ENCODE measurements around the gene LRCH1. TPM values are rescaled to one million over a fixed set of nuclear protein-coding genes. Genes with fewer than 3 reads are reported as not detected.

The LRCH1 gene
- total and polyA plus RNA-seq, 2 experiments from 2014 or later, result 3.9 to 9.2 TPM

DNA sequence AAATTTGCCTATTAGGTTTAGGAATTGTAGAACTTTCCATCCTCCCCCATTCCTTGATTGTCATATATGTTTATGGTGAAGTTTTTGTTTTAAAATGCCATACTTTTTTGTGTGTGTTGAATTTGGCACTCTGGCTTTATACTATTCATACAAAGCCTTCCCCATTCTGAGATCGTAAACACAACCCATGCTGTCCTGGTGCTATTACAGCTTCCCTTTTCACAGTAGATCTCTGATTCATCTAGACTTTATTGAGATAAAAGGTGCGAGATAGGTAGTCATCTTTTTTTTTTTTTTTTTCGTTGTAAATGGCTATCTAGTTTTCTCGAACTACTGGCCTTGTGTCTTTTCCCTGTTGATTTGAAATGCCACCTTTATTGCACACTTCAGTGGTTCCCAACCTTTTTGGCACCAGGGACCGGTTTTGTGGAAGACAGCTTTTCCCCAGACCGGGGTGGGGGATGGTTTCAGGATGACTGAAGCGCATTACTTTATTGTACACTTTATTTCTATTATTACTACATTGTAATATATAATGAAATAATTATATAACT is 94.6 kb downstream of the LRCH1 start:
- Mint-ChIP-seq H3K4me1 (peaks cover 28% of the 10 kb centered on the region), H3K27me3 (ENCODE audit: insufficient read depth, low read depth, poor library complexity) (no peaks in the 10 kb centered on the region), H3K27ac (no peak overlapping the region), H3K9me3 (no peaks in the 10 kb centered on the region), H3K4me3 (no peak overlapping the region), H3K36me3 (ENCODE audit: low read depth) (no peaks in the 10 kb centered on the region; the same call in 2 of the 3 replicates)
- H3K27me3 ChIP-seq (ENCODE audit: insufficient read depth), result no peaks in the 10 kb centered on the region
- H3K9me2 ChIP-seq (ENCODE audit: insufficient read depth), result no peaks in the 10 kb centered on the region
- H3K4me3 ChIP-seq, result no peak overlapping the region
- no peaks in the 10 kb centered on the region for H3K36me3 ChIP-seq (ENCODE audit: insufficient read depth)
- H3F3A ChIP-seq (replicated peaks; ENCODE audit: low read depth), result no peaks in the 10 kb centered on the region
- H2AFZ ChIP-seq, result no peak overlapping the region
- peaks cover 7% of the 10 kb centered on the region; the same call in 1 of the 2 replicates for H4K20me1 ChIP-seq (replicated peaks; ENCODE audit: insufficient read depth)
- H3K4me2 ChIP-seq, result no peak overlapping the region
- ATAC-seq (no peak), DNase-seq (ENCODE audit: low spot score) (no peak)
- TF ChIP-seq, protein P1, sequence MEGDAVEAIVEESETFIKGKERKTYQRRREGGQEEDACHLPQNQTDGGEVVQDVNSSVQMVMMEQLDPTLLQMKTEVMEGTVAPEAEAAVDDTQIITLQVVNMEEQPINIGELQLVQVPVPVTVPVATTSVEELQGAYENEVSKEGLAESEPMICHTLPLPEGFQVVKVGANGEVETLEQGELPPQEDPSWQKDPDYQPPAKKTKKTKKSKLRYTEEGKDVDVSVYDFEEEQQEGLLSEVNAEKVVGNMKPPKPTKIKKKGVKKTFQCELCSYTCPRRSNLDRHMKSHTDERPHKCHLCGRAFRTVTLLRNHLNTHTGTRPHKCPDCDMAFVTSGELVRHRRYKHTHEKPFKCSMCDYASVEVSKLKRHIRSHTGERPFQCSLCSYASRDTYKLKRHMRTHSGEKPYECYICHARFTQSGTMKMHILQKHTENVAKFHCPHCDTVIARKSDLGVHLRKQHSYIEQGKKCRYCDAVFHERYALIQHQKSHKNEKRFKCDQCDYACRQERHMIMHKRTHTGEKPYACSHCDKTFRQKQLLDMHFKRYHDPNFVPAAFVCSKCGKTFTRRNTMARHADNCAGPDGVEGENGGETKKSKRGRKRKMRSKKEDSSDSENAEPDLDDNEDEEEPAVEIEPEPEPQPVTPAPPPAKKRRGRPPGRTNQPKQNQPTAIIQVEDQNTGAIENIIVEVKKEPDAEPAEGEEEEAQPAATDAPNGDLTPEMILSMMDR (conservative IDR thresholded peaks at IDR 0.05; ENCODE audit: low read depth in 2 of 2), result no peak
- TF ChIP-seq ZNF331 (CRISPR knock-in tag; IDR thresholded peaks at IDR 0.05; ENCODE audit: low read depth), result no peak
- peaks cover 23% of the 10 kb centered on the region for H3K79me2 ChIP-seq (replicated peaks; ENCODE audit: insufficient read depth)
- peaks cover 7% of the 10 kb centered on the region; the same call in 1 of the 2 replicates for H3K4me1 ChIP-seq (ENCODE audit: insufficient read depth)
- no peak overlapping the region for H3K27ac ChIP-seq (ENCODE audit: low read depth)

DNA sequence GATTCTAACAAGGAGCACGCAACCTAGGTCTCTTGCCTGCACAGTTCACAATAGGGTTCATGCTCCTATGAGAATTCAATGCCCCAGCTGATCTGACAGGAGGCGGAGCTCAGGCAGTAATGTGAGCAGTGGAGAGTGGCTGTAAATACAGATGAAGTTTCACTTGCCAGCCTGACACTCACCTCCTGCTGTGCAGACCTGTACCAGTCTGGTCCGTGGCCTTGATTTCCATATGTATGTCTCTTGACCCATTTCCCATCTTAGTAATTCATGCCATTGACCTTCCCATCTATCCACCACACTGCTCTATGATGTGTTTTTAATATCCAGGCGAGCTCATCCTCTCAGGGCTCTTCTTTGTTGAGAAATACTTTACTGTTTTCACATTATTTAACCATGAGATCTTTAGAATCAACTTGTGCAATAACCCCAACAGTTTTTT is 95.2 kb downstream of the LRCH1 start:
- 0 out of 2 replicates have a peak overlapping the region, but pooled peaks have one; percentile 34 for H3K4me2 ChIP-seq
- Mint-ChIP-seq H3K9me3 (no peaks in the 10 kb centered on the region), H3K4me3 (no peak overlapping the region), H3K27me3 (ENCODE audit: insufficient read depth, low read depth, poor library complexity) (no peaks in the 10 kb centered on the region), H3K36me3 (ENCODE audit: low read depth) (no peaks in the 10 kb centered on the region; the same call in 2 of the 3 replicates), H3K4me1 (peaks cover 27% of the 10 kb centered on the region), H3K27ac (no peak overlapping the region)
- H3K4me3 ChIP-seq, result no peak overlapping the region
- H3K27me3 ChIP-seq (ENCODE audit: insufficient read depth), result no peaks in the 10 kb centered on the region
- H3K36me3 ChIP-seq (ENCODE audit: insufficient read depth), result no peaks in the 10 kb centered on the region
- peaks cover 7% of the 10 kb centered on the region; the same call in 1 of the 2 replicates for H3K4me1 ChIP-seq (ENCODE audit: insufficient read depth)
- H3K79me2 ChIP-seq (replicated peaks; ENCODE audit: insufficient read depth), result peaks cover 23% of the 10 kb centered on the region
- H4K20me1 ChIP-seq (replicated peaks; ENCODE audit: insufficient read depth), result peaks cover 7% of the 10 kb centered on the region; the same call in 1 of the 2 replicates
- no peak overlapping the region for H3K27ac ChIP-seq (ENCODE audit: low read depth)
- no peak overlapping the region for H2AFZ ChIP-seq
- peak; percentile 82 for ATAC-seq
- H3K9me2 ChIP-seq (ENCODE audit: insufficient read depth), result no peaks in the 10 kb centered on the region
- no peaks in the 10 kb centered on the region for H3F3A ChIP-seq (replicated peaks; ENCODE audit: low read depth)
- DNase-seq (ENCODE audit: low spot score), result peak; percentile 65
- no peak for TF ChIP-seq CREB1 (CRISPR knock-in tag; IDR thresholded peaks at IDR 0.05; ENCODE audit: low read depth)
- TF ChIP-seq, protein P1 (conservative IDR thresholded peaks at IDR 0.05; ENCODE audit: low read depth in 2 of 2), result no peak
- TF ChIP-seq POLR2AphosphoS5 (IDR thresholded peaks at IDR 0.05; ENCODE audit: low read depth), result no peak
- no peak for TF ChIP-seq EZH2phosphoT487 (IDR thresholded peaks at IDR 0.05; ENCODE audit: unreplicated experiment)
- TF ChIP-seq ZNF114 (CRISPR knock-in tag; IDR thresholded peaks at IDR 0.05), result no peak
- no peak for TF ChIP-seq STAT1 (IDR thresholded peaks at IDR 0.05; ENCODE audit: unreplicated experiment)
- TF ChIP-seq NANOG (IDR thresholded peaks at IDR 0.05; ENCODE audit: borderline replicate concordance), result no peak
- TF ChIP-seq, protein P2, sequence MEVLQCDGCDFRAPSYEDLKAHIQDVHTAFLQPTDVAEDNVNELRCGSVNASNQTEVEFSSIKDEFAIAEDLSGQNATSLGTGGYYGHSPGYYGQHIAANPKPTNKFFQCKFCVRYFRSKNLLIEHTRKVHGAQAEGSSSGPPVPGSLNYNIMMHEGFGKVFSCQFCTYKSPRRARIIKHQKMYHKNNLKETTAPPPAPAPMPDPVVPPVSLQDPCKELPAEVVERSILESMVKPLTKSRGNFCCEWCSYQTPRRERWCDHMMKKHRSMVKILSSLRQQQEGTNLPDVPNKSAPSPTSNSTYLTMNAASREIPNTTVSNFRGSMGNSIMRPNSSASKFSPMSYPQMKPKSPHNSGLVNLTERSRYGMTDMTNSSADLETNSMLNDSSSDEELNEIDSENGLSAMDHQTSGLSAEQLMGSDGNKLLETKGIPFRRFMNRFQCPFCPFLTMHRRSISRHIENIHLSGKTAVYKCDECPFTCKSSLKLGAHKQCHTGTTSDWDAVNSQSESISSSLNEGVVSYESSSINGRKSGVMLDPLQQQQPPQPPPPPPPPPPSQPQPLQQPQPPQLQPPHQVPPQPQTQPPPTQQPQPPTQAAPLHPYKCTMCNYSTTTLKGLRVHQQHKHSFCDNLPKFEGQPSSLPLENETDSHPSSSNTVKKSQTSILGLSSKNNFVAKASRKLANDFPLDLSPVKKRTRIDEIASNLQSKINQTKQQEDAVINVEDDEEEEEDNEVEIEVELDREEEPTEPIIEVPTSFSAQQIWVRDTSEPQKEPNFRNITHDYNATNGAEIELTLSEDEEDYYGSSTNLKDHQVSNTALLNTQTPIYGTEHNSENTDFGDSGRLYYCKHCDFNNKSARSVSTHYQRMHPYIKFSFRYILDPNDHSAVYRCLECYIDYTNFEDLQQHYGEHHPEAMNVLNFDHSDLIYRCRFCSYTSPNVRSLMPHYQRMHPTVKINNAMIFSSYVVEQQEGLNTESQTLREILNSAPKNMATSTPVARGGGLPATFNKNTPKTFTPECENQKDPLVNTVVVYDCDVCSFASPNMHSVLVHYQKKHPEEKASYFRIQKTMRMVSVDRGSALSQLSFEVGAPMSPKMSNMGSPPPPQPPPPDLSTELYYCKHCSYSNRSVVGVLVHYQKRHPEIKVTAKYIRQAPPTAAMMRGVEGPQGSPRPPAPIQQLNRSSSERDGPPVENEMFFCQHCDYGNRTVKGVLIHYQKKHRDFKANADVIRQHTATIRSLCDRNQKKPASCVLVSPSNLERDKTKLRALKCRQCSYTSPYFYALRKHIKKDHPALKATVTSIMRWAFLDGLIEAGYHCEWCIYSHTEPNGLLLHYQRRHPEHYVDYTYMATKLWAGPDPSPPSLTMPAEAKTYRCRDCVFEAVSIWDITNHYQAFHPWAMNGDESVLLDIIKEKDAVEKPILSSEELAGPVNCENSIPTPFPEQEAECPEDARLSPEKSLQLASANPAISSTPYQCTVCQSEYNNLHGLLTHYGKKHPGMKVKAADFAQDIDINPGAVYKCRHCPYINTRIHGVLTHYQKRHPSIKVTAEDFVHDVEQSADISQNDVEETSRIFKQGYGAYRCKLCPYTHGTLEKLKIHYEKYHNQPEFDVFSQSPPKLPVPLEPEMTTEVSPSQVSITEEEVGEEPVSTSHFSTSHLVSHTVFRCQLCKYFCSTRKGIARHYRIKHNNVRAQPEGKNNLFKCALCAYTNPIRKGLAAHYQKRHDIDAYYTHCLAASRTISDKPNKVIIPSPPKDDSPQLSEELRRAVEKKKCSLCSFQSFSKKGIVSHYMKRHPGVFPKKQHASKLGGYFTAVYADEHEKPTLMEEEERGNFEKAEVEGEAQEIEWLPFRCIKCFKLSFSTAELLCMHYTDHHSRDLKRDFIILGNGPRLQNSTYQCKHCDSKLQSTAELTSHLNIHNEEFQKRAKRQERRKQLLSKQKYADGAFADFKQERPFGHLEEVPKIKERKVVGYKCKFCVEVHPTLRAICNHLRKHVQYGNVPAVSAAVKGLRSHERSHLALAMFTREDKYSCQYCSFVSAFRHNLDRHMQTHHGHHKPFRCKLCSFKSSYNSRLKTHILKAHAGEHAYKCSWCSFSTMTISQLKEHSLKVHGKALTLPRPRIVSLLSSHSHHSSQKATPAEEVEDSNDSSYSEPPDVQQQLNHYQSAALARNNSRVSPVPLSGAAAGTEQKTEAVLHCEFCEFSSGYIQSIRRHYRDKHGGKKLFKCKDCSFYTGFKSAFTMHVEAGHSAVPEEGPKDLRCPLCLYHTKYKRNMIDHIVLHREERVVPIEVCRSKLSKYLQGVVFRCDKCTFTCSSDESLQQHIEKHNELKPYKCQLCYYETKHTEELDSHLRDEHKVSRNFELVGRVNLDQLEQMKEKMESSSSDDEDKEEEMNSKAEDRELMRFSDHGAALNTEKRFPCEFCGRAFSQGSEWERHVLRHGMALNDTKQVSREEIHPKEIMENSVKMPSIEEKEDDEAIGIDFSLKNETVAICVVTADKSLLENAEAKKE (CRISPR knock-in tag; IDR thresholded peaks at IDR 0.05), result no peak
- no peak for TF ChIP-seq EZH2 (IDR thresholded peaks at IDR 0.05; ENCODE audit: low read depth, unreplicated experiment)
